LoVo (cell line): ENCODE measurements around the gene ARPC5L.
"Not testable (repeated sequence)": the region's sequence is repeated elsewhere in the genome, so short reads cannot be mapped to it uniquely, and the experiment has no call there.

Experiments
- DNase-seq: peaks from one replicate; pipeline ENCODE4 v3.0.0-alpha.2; 2016; ENCODE audit warnings: low spot score

The ARPC5L gene

GRCh38 chr9:124861342-124862229 is at the start of gene ARPC5L, which contains the start of gene RPL35:
Gene ARPC5L (plus strand): TSS chr9:124862130. CDS start chr9:124869291, 7,161 bp downstream.
Gene RPL35 (minus strand): TSS chr9:124861957. CDS start chr9:124861912, 45 bp downstream.
- peak; percentile 95 for DNase-seq

- peak; percentile 82 for DNase-seq
These were observed 49.5 kb upstream of the ARPC5L start for GRCh38 chr9:124812441-124812876.

GRCh38 chr9:124813041-124813440 is 48.9 kb upstream of the ARPC5L start:
- no peak for DNase-seq

DNA sequence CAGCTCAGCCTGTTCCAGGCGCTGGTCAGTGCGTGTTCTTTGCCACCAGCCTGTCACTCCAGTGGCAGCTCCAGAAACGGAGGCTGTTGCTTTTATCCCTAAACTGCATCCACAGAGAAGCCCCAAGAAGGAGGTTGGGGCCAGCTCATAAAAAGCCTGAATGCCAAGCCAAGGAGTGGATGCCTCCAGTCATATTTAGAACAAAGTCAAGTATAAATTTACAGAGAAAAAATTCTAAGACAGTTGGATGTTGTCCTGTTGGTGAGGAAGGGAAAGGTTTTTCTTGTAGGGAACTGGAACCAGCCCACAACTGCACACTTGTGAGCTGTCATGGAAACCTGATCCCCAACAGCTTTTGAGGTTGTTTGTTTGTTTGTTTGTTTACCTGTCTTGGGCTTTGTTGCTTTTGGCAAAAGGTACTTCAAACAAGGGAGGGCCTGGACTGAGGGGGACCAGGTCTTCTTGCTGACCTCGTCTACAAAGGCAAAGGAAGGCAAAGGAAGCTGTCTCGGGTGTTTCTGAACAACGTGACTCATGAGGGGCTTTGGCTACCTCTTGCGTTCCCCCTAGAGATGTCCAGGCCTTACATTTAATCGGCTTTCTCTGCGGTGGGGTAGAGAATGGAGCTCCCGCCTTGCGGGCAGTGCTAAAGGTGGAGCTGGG is 48.3 kb upstream of the ARPC5L start:
- DNase-seq: no peak

GRCh38 chr9:124814164-124814535 is 47.8 kb upstream of the ARPC5L start:
- DNase-seq: peak; percentile 29

GRCh38 chr9:124815601-124816000 is 46.3 kb upstream of the ARPC5L start:
- no peak for DNase-seq

- DNase-seq: peak; percentile 71
These were observed 43.3 kb upstream of the ARPC5L start for GRCh38 chr9:124818431-124819281.

- no peak for DNase-seq
These were observed 41.0 kb upstream of the ARPC5L start for GRCh38 chr9:124820698-124821623.

DNA sequence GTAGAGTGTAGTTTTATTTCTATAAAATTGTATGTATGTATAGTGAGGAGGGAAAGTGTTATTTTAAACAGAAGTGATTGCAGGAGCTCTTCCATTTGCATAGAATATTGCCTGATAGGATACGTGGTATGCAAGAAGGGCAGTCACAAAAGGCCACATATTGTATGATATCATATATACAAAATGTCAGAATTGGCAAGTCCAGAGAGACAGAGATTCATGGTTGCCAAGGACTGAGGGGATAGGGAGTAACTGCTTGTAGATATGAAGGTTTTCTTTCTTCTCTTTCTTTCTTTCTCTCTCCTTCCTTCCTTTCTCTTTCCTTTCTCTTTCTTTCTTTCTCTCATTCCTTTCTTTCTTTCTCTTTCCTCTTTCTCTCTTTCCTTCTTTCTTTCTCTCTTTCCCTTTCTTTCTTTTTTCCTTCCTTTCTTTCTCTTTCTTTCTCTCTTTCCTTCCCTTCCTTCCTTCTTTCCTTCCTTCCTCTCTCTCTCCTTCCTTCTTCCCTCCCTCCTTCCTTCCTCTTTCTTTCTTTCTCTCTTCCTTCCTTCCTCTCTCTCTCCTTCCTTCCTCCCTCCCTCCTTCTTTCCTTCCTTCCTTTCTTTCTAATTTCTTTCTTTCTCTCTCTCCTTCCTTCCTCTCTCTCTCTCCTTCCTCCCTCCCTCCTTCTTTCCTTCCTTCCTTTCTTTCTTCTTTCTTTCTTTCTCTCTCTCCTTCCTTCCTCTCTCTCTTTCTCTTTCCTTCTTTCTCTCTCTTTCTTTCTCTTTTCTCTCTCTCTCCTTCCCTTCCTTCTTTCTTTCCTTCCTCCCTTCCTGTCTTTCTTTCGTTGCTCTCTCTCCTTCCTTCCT is 33.2 kb upstream of the ARPC5L start:
- DNase-seq: no peak

- no peak for DNase-seq
These were observed 32.6 kb upstream of the ARPC5L start for GRCh38 chr9:124829334-124829669.

- no peak for DNase-seq
These were observed 31.3 kb upstream of the ARPC5L start for GRCh38 chr9:124830593-124830992.

DNA sequence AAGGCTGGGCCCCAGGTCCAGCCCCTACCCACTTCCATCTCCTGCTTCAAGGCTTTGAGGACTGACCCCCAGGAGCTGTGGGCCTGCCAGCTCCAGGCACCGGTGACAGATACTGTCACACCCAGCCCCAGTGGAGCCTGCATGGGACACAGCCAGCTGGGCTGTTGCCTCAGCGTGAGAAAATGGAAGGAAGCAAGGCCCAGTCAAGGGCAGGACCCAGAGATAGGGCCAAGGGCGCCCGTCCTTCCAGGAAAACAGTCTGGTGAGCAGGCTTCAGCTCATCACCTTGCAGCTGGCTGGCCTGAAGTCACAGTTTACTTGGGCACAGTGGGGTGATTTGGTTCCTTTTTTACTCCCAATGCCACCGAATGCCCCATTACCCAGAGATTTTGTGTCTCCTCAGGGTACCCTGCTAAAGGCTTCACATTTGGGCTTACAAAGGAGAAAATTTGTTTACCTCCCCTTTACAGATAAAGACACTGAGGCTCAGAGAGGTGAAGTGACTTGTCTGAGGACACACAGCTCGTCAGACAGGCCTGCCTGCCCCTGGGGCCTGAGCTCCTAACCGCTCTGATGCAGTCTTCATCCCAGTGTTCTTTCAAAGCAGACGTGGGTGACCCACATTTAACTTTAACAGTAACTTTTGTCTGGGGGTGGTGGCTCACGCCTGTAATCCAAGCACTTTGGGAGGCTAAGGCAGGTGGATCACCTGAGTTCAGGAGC is 30.1 kb upstream of the ARPC5L start:
- no peak for DNase-seq

DNA sequence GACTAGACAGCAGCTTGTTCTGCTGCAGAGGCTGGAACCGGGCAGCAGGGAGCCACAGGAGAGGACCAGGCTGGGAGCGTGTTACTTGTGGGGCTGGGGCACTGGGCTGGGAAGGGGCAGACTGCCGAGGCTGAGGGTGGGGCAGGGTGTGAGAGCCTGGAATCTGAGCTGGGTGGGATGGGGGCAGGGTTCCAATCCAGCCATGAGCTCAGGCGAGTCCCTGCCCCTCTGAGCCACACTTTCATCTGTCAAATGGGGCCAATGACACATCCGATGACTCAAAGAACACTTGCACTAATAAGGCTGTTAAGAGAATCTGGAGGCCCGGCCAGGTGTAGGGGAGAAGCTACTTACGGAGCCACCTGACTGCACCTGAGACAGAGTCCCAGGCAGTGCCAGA is 27.3 kb upstream of the ARPC5L start:
- peak; percentile 87 for DNase-seq

DNA sequence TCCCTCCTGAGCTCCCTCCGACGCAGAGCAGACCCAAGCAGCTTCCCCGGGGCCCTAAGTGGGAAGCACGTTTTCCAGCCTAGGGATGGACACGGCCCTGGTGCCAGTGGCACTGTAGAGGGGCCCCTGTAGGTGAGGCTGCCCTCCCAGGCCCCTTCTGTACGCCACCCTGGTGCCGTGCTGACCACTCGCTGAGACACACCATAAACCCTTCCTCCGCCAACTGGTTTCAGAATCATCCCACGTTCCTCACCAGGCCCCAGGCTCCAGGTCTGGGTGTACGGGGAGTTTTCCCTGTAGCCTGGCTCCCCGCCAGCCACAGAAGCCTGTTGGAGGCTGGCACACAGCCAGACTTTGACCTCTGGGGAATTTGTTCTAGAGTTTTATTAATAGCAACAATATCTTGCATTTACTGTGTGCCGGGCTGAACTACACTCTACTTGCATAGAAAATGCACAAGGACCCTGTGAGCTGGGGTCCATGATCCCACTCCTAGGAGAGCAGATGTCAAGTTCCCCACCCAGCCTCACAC is 26.8 kb upstream of the ARPC5L start:
- DNase-seq: peak; percentile 87

GRCh38 chr9:124838132-124838531 is 23.8 kb upstream of the ARPC5L start:
- not testable (repeated sequence) for DNase-seq

- not testable (repeated sequence) for DNase-seq
These were observed 23.2 kb upstream of the ARPC5L start for GRCh38 chr9:124838567-124839275.

DNA sequence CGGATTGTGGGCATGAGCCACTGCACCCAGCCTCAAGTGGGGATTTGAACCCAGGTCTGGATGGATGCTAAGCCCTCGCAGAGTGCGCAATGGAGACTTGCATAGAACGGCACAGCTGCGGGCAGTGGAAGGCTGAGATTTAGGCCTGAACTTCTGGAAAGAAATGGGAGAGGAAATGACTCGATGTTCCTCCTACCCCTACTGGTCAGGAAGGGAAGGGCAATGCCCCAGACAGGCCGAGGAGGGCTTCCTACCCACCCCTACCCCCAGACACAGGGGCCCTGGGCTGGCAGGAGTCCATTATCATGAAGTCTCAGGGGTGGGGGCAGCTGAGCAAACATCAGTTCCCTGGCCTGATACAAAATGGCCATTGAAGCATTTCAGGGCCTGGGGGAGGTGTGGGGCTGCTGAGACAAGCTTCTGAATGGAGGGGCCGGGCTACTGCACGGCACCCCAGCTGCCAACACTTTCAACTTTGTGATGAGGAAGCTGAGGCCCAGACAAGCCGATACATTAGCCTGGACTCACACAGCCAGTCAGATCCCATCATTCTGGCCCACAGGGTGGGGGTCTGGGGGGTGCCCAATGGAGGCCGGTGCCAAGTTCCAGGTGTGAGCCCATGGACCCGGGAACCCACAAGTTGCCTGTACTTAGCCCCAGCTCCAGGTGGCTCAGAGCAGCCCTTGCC is 22.2 kb upstream of the ARPC5L start:
- DNase-seq: no peak

DNA sequence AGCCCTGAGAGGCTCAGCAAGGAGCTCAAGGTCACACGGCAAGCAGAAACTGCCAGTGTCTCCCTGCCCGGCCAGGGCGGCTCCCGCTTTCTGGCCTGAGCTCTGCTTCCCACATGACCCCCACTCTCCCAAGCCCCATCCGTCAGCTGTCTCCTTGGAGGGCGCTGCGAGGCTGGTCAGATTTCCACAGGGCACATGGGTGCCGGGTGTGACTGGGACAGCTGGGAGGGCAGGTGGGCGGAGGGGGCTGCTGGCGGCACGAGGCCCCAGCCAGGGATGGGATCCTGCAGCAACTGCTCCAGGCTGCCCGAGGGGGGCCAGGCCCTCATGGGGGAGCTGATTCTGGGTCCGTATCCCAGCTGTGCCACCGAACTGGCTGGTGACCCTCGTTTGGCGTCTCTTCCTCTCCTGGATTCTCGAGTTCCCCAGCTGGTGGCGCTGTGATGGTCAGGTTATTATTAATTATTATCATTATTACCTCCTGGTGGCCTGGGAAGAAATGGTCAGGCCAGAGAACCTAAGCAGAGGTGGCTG is 21.6 kb upstream of the ARPC5L start:
- no peak for DNase-seq
